SU-DHL-6 (cell line): Measurements from ENCODE around the gene TADA3.

Source experiments
- H2AFZ ChIP-seq: fragments of 200-600 bp; sonication (generic); 2 replicates; pipeline ENCODE4 v1.6.1; 2014; ENCODE audit warnings: low read depth, mild to moderate bottlenecking, moderate library complexity, mixed read lengths, antibody characterized with exemption, low read length; ENCODE audit not compliant: severe bottlenecking
- H3F3A ChIP-seq: fragments of 200-600 bp; shearing (Covaris generic); 2 replicates; pipeline ENCODE4 v1.6.0; 2016; ENCODE audit warnings: antibody characterized with exemption, mild to moderate bottlenecking; ENCODE audit not compliant: insufficient read depth
- H3K27ac ChIP-seq: fragments of 200-600 bp; sonication (generic); 2 replicates; pipeline ENCODE4 v1.5.1; 2016; ENCODE audit warnings: low read depth, mild to moderate bottlenecking, low read length, moderate library complexity, mixed read lengths
- H3K27me3 ChIP-seq: fragments of 200-600 bp; sonication (generic), shearing (Covaris generic); 2 replicates; pipeline ENCODE4 v1.6.0; 2014; ENCODE audit warnings: mild to moderate bottlenecking, low read length
- H3K36me3 ChIP-seq: fragments of 200-600 bp; sonication (generic); 2 replicates; pipeline ENCODE4 v1.6.1; 2014; ENCODE audit warnings: mild to moderate bottlenecking, low read length, mixed read lengths
- H3K4me2 ChIP-seq: fragments of 300-600, 200-600 bp; shearing (Covaris generic), sonication (generic); 2 replicates; pipeline ENCODE4 v1.6.0; 2014; ENCODE audit warnings: low read length, low read depth, mild to moderate bottlenecking; ENCODE audit not compliant: poor library complexity, severe bottlenecking
- H3K4me3 ChIP-seq: fragments of 200-600 bp; sonication (generic); 2 replicates; pipeline ENCODE4 v1.5.1; 2014; ENCODE audit warnings: antibody characterized with exemption, low read length, mild to moderate bottlenecking, mixed read lengths; ENCODE audit not compliant: insufficient read depth, poor library complexity, severe bottlenecking
- H3K79me2 ChIP-seq: fragments of 200-600 bp; sonication (generic); 2 replicates; pipeline ENCODE4 v1.6.1; 2014; ENCODE audit warnings: mild to moderate bottlenecking, low read length, moderate library complexity; ENCODE audit not compliant: insufficient read depth
- H3K9ac ChIP-seq: fragments of 200-600 bp; sonication (generic); 2 replicates; pipeline ENCODE4 v1.7.0; 2014; ENCODE audit warnings: mild to moderate bottlenecking, low read length
- H3K9me2 ChIP-seq: fragments of 200-600 bp; sonication (generic); replicated peaks from 2 replicates; pipeline ENCODE4 v1.6.1; 2014; ENCODE audit warnings: low read length; ENCODE audit not compliant: insufficient read depth
- H3K9me3 ChIP-seq: fragments of 200-600 bp; sonication (generic); 2 replicates; pipeline ENCODE4 v1.6.1; 2014; ENCODE audit warnings: low read length, mixed read lengths; ENCODE audit not compliant: insufficient read depth
- H4K20me1 ChIP-seq: fragments of 200-600 bp; sonication (generic); 2 replicates; pipeline ENCODE4 v1.6.1; 2014; ENCODE audit warnings: low read depth, mild to moderate bottlenecking, antibody characterized with exemption, low read length, moderate library complexity, mixed read lengths
- EZH2phosphoT487 ChIP-seq: fragments of 200-600 bp; sonication (generic), shearing (Covaris generic); conservative IDR thresholded peaks from 2 replicates; pipeline ENCODE4 v1.6.1; 2018; ENCODE audit warnings: mild to moderate bottlenecking, antibody characterized with exemption, low read length, moderate library complexity, mixed read lengths
- TF ChIP-seq, protein P1 (sequence below): fragments of 200-600 bp; sonication (generic); IDR thresholded peaks from one replicate; pipeline ENCODE4 v1.5.1; 2017; ENCODE audit warnings: antibody characterized with exemption, mild to moderate bottlenecking, low read length, moderate library complexity; ENCODE audit not compliant: insufficient read depth, poor library complexity, severe bottlenecking

TADA3 gene

GRCh38 chr3:9767418-9767817, 24.9 kb downstream of the TADA3 start:
- H3K9me3 ChIP-seq, result no peaks in the 10 kb centered on the region
- H3K27me3 ChIP-seq, result no peaks in the 10 kb centered on the region
- no peak overlapping the region for H3K4me3 ChIP-seq
- no peaks in the 10 kb centered on the region for H3K9me2 ChIP-seq
- H4K20me1 ChIP-seq, result no peaks in the 10 kb centered on the region
- TF ChIP-seq EZH2phosphoT487, result no peak
- TF ChIP-seq, protein P1, sequence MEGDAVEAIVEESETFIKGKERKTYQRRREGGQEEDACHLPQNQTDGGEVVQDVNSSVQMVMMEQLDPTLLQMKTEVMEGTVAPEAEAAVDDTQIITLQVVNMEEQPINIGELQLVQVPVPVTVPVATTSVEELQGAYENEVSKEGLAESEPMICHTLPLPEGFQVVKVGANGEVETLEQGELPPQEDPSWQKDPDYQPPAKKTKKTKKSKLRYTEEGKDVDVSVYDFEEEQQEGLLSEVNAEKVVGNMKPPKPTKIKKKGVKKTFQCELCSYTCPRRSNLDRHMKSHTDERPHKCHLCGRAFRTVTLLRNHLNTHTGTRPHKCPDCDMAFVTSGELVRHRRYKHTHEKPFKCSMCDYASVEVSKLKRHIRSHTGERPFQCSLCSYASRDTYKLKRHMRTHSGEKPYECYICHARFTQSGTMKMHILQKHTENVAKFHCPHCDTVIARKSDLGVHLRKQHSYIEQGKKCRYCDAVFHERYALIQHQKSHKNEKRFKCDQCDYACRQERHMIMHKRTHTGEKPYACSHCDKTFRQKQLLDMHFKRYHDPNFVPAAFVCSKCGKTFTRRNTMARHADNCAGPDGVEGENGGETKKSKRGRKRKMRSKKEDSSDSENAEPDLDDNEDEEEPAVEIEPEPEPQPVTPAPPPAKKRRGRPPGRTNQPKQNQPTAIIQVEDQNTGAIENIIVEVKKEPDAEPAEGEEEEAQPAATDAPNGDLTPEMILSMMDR, result no peak
- H3K27ac ChIP-seq, result no peak overlapping the region
- H3K36me3 ChIP-seq, result no peaks in the 10 kb centered on the region
- 0 out of 2 replicates have a peak, but pooled peaks cover 4% of the 10 kb centered on the region for H3F3A ChIP-seq
- no peaks in the 10 kb centered on the region for H3K79me2 ChIP-seq
- H3K9ac ChIP-seq, result no peak overlapping the region
- H3K4me2 ChIP-seq, result no peak overlapping the region
- H2AFZ ChIP-seq, result no peak overlapping the region

DNA sequence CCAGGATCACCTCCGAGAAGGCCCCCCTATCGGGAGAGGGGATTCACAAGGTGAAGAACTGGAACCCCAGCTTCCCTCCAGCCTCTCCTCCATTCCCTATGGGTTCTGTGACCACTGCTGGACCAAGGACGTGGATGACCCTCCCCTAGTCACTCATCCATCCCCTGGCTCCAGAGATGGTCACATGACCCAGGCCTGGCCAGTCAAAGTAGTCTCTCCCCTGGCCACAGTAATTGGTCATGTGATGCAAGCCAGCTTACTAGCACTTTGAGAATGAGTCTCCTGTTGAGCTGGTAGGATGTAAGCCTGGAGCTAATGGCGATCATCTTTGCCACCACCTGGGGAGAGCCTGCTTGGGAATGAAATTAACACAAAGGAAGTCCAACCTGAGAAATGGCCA, 26.4 kb downstream of the TADA3 start:
- H3K9me2 ChIP-seq, result no peaks in the 10 kb centered on the region
- no peak overlapping the region for H2AFZ ChIP-seq
- no peak overlapping the region for H3K9ac ChIP-seq
- H3F3A ChIP-seq, result 0 out of 2 replicates have a peak, but pooled peaks cover 4% of the 10 kb centered on the region
- TF ChIP-seq, protein P1, result no peak
- TF ChIP-seq EZH2phosphoT487, result no peak
- no peaks in the 10 kb centered on the region for H3K36me3 ChIP-seq
- H4K20me1 ChIP-seq, result no peaks in the 10 kb centered on the region
- no peak overlapping the region for H3K27ac ChIP-seq
- H3K9me3 ChIP-seq, result no peaks in the 10 kb centered on the region
- H3K4me3 ChIP-seq, result no peak overlapping the region
- H3K4me2 ChIP-seq, result no peak overlapping the region
- H3K27me3 ChIP-seq, result no peaks in the 10 kb centered on the region
- H3K79me2 ChIP-seq, result no peaks in the 10 kb centered on the region

GRCh38 chr3:9762871-9763270, 29.4 kb downstream of the TADA3 start:
- no peak overlapping the region for H3K4me3 ChIP-seq
- H4K20me1 ChIP-seq, result no peaks in the 10 kb centered on the region
- no peaks in the 10 kb centered on the region for H3K36me3 ChIP-seq
- H2AFZ ChIP-seq, result no peak overlapping the region
- no peak overlapping the region for H3K4me2 ChIP-seq
- no peaks in the 10 kb centered on the region for H3K79me2 ChIP-seq
- H3K27me3 ChIP-seq, result no peaks in the 10 kb centered on the region
- H3K27ac ChIP-seq, result no peak overlapping the region
- TF ChIP-seq, protein P1, result no peak
- TF ChIP-seq EZH2phosphoT487, result no peak
- 0 out of 2 replicates have a peak, but pooled peaks cover 4% of the 10 kb centered on the region for H3F3A ChIP-seq
- H3K9me2 ChIP-seq, result no peaks in the 10 kb centered on the region
- H3K9me3 ChIP-seq, result no peaks in the 10 kb centered on the region
- no peak overlapping the region for H3K9ac ChIP-seq

DNA sequence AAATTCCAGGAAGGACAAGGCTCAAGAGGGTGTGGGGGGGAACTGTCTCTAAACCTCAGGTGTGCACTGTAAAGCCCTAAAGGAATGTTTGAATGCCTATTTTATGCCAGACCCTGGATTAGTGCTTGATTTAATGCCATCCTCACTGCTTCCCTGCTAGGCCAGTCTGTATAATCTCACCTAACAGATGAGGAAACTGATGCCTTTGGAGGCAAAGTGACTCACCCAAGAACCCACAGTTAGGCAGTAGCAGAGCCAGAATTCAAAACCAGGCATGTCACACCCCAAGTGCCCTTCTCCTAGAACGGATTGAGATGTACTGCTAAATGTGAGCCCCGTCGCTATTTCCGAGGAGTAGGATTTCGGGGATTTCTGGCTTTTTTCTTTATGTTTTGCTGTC, 30.4 kb downstream of the TADA3 start:
- H2AFZ ChIP-seq, result no peak overlapping the region
- H3K9me3 ChIP-seq, result no peaks in the 10 kb centered on the region
- no peaks in the 10 kb centered on the region for H3K79me2 ChIP-seq
- no peaks in the 10 kb centered on the region for H3K36me3 ChIP-seq
- H3K27me3 ChIP-seq, result no peaks in the 10 kb centered on the region
- no peak overlapping the region for H3K27ac ChIP-seq
- no peak overlapping the region for H3K4me2 ChIP-seq
- H3F3A ChIP-seq, result 0 out of 2 replicates have a peak, but pooled peaks cover 4% of the 10 kb centered on the region
- no peaks in the 10 kb centered on the region for H4K20me1 ChIP-seq
- TF ChIP-seq, protein P1, result no peak
- no peak for TF ChIP-seq EZH2phosphoT487
- H3K4me3 ChIP-seq, result no peak overlapping the region
- H3K9me2 ChIP-seq, result no peaks in the 10 kb centered on the region
- no peak overlapping the region for H3K9ac ChIP-seq
